K562 (cell line): Measurements from ENCODE around the gene RAB9B.

Source experiments
- BHLHE40 ChIP-seq: IDR thresholded peaks from 2 replicates; pipeline ENCODE4 v1.6.1; 2011; ENCODE audit warnings: low read length, improper control_type of control experiment
- CBFB ChIP-seq: sonication (generic); formaldehyde crosslinking; IDR thresholded peaks from 2 replicates; pipeline ENCODE4 v1.4.0; 2020; ENCODE audit warnings: mild to moderate bottlenecking, missing genetic modification reagents
- CHD7 ChIP-seq: fragments of 200-600 bp; sonication (generic); IDR thresholded peaks from one replicate; pipeline ENCODE4 v1.6.1; 2012; ENCODE audit warnings: mild to moderate bottlenecking, low read depth, low read length, inconsistent platforms
- EP300 ChIP-seq: IDR thresholded peaks from 2 replicates; pipeline ENCODE4 v1.6.1; 2012; ENCODE audit warnings: low read length, improper control_type of control experiment
- ETV5 ChIP-seq: sonication (generic); formaldehyde crosslinking; IDR thresholded peaks from 2 replicates; pipeline ENCODE4 v1.4.0; 2020; ENCODE audit warnings: low read depth, mild to moderate bottlenecking, missing genetic modification reagents
- FOXJ3 ChIP-seq: sonication (generic); formaldehyde crosslinking; IDR thresholded peaks from 2 replicates; pipeline ENCODE4 v1.4.0; 2020; ENCODE audit warnings: mild to moderate bottlenecking, missing genetic modification reagents
- NRF1 ChIP-seq, 2 experiments: fragments of 450-650 bp; IDR thresholded peaks in 1 of 2; conservative IDR thresholded peaks in 1 of 2; 2 replicates each; pipeline ENCODE4 v1.6.1; 2014; ENCODE audit warnings: mild to moderate bottlenecking in 2 of 2
- PHB2 ChIP-seq: fragments of 450-650 bp; IDR thresholded peaks from 2 replicates; pipeline ENCODE4 v1.6.1; 2017; ENCODE audit warnings: low read depth
- SETDB1 ChIP-seq: IDR thresholded peaks from one replicate; pipeline ENCODE4 v1.6.1; 2012; ENCODE audit warnings: low read length, control low read depth, inconsistent platforms
- YBX1 ChIP-seq: fragments of 450-650 bp; IDR thresholded peaks from 2 replicates; pipeline ENCODE4 v1.7.1; 2016; ENCODE audit warnings: mild to moderate bottlenecking
- TF ChIP-seq, protein P1 (sequence below): sonication (generic); formaldehyde crosslinking; IDR thresholded peaks from 2 replicates; pipeline ENCODE4 v1.8.0; 2022; ENCODE audit warnings: mild to moderate bottlenecking, missing genetic modification reagents
- TF ChIP-seq, protein P2 (sequence below), 3 experiments: IDR thresholded peaks in 2 of 3; conservative IDR thresholded peaks in 1 of 3; 2 replicates each; pipeline ENCODE4 v1.5.1; 2011 to 2012; ENCODE audit warnings: low read length in 3 of 3, mild to moderate bottlenecking in 3 of 3, control low read depth in 2 of 3, improper control_type of control experiment in 1 of 3, inconsistent platforms in 1 of 3, low read depth in 1 of 3, mixed read lengths in 1 of 3, moderate library complexity in 1 of 3; ENCODE audit not compliant: insufficient read depth in 2 of 3
- TF ChIP-seq, protein P3 (sequence below): sonication (generic); formaldehyde crosslinking; IDR thresholded peaks from 2 replicates; pipeline ENCODE4 v1.8.1; 2022; ENCODE audit warnings: missing genetic modification reagents
- TF ChIP-seq, protein P4 (sequence below): fragments of 250-450 bp; sonication (Bioruptor Pico); IDR thresholded peaks from 2 replicates; pipeline ENCODE4 v1.5.0; 2022; ENCODE audit warnings: mild to moderate bottlenecking

GRCh38 chrX:103781062-103781402, 51.0 kb downstream of the RAB9B start:
- TF ChIP-seq, protein P1, sequence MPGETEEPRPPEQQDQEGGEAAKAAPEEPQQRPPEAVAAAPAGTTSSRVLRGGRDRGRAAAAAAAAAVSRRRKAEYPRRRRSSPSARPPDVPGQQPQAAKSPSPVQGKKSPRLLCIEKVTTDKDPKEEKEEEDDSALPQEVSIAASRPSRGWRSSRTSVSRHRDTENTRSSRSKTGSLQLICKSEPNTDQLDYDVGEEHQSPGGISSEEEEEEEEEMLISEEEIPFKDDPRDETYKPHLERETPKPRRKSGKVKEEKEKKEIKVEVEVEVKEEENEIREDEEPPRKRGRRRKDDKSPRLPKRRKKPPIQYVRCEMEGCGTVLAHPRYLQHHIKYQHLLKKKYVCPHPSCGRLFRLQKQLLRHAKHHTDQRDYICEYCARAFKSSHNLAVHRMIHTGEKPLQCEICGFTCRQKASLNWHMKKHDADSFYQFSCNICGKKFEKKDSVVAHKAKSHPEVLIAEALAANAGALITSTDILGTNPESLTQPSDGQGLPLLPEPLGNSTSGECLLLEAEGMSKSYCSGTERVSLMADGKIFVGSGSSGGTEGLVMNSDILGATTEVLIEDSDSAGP (CRISPR knock-in tag): no peak
- TF ChIP-seq PHB2 (no peak), SETDB1 (no peak), EP300 (no peak), BHLHE40 (no peak), NRF1 (conservative IDR thresholded peaks at IDR 0.05 in 1 of 2, IDR thresholded peaks at IDR 0.05 in 1 of 2) (no peak), FOXJ3 (CRISPR knock-in tag) (no peak), CBFB (CRISPR knock-in tag) (no peak), CHD7 (no peak), ETV5 (no peak), YBX1 (no peak)
- TF ChIP-seq, protein P2, sequence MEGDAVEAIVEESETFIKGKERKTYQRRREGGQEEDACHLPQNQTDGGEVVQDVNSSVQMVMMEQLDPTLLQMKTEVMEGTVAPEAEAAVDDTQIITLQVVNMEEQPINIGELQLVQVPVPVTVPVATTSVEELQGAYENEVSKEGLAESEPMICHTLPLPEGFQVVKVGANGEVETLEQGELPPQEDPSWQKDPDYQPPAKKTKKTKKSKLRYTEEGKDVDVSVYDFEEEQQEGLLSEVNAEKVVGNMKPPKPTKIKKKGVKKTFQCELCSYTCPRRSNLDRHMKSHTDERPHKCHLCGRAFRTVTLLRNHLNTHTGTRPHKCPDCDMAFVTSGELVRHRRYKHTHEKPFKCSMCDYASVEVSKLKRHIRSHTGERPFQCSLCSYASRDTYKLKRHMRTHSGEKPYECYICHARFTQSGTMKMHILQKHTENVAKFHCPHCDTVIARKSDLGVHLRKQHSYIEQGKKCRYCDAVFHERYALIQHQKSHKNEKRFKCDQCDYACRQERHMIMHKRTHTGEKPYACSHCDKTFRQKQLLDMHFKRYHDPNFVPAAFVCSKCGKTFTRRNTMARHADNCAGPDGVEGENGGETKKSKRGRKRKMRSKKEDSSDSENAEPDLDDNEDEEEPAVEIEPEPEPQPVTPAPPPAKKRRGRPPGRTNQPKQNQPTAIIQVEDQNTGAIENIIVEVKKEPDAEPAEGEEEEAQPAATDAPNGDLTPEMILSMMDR (IDR thresholded peaks at IDR 0.05 in 2 of 3, conservative IDR thresholded peaks at IDR 0.05 in 1 of 3; ENCODE audit: insufficient read depth in 2 of 3, low read depth in 1 of 3, low read length in 3 of 3): no peak
- TF ChIP-seq, protein P3, sequence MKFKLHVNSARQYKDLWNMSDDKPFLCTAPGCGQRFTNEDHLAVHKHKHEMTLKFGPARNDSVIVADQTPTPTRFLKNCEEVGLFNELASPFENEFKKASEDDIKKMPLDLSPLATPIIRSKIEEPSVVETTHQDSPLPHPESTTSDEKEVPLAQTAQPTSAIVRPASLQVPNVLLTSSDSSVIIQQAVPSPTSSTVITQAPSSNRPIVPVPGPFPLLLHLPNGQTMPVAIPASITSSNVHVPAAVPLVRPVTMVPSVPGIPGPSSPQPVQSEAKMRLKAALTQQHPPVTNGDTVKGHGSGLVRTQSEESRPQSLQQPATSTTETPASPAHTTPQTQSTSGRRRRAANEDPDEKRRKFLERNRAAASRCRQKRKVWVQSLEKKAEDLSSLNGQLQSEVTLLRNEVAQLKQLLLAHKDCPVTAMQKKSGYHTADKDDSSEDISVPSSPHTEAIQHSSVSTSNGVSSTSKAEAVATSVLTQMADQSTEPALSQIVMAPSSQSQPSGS (CRISPR knock-in tag): no peak
- TF ChIP-seq, protein P4, sequence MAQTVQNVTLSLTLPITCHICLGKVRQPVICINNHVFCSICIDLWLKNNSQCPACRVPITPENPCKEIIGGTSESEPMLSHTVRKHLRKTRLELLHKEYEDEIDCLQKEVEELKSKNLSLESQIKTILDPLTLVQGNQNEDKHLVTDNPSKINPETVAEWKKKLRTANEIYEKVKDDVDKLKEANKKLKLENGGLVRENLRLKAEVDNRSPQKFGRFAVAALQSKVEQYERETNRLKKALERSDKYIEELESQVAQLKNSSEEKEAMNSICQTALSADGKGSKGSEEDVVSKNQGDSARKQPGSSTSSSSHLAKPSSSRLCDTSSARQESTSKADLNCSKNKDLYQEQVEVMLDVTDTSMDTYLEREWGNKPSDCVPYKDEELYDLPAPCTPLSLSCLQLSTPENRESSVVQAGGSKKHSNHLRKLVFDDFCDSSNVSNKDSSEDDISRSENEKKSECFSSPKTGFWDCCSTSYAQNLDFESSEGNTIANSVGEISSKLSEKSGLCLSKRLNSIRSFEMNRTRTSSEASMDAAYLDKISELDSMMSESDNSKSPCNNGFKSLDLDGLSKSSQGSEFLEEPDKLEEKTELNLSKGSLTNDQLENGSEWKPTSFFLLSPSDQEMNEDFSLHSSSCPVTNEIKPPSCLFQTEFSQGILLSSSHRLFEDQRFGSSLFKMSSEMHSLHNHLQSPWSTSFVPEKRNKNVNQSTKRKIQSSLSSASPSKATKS (CRISPR knock-in tag): no peak
